ENCODE results near the gene HSPB8. TPM values are rescaled to one million over a fixed set of nuclear protein-coding genes. Genes with fewer than 3 reads are reported as not detected.
"Not testable (repeated sequence)": the region's sequence is repeated elsewhere in the genome, so short reads cannot be mapped to it uniquely, and the experiment has no call there.

The HSPB8 gene
- total RNA-seq, 1 donor from 2014 or later, result not detected

DNA sequence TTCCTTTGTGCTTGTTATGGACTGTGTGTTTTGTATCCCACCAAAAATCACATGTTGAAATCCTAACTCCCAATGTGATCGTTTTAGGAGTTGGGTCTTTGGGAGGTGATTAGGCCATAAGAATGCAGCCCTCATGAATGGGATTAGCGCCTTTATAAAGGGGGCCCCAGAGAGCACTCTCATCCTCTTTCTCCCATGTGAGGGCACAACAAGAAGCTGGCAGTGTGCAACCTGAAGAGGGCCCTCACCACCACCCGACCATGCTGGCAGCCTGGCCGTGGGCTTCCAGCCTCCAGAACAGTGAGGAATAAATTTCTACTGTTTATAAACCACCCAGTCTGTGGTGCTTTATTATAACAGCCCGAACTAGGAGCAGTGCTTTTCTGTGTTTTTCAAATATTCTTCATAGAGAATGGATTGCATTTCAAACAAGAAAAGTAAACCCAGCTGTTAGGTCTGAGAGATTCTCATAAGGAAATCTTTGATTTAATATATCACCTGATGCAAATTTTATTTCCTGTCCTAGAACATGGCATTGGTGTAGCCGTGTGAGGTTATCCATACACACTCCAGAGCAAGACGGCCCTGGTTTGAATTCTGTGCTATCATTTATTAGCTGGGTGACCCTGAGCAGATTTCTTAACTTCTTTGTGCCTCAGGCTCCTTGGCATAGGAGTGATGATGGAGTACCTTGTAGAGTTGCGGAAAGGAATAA is 27.8 kb downstream of the HSPB8 start:
- Mint-ChIP-seq H3K4me3 (no peak overlapping the region), H3K27me3 (no peaks in the 10 kb centered on the region), H3K9me3 (no peaks in the 10 kb centered on the region), H3K36me3 (ENCODE audit: low read depth) (no peaks in the 10 kb centered on the region), H3K27ac (no peak overlapping the region), H3K4me1 (no peaks in the 10 kb centered on the region)
- DNase-seq, result no peak
- intact Hi-C loops (cut with micrococcal nuclease), result no loop called here

DNA sequence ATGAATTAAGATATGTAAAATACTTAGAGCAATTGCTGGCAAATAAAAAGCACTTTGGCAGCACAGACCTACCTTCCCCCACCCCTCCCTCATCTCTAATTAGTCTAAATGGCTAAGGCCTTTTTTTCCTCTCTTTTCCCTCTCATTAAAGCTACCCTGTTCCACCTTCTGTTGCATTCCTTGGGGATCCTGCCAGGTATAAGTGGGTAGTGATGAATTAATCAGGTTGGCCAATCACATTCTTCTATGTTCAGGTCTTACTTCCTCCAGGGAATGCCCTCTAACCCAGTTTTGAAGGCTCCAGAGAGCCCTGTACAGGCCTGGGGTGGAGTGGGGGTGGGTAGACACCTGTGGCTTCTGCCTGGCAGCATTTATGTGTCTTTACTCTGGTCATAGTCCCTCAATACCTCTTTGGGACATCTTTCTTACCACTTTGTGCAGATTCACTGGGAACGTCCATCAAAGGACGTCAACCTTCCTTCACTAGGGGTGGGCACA is 28.4 kb downstream of the HSPB8 start:
- no peak overlapping the region for H3K27ac Mint-ChIP-seq
- DNase-seq, result no peak
- H3K36me3 Mint-ChIP-seq (ENCODE audit: low read depth), result no peaks in the 10 kb centered on the region
- H3K4me3 Mint-ChIP-seq, result no peak overlapping the region
- H3K4me1 Mint-ChIP-seq, result no peaks in the 10 kb centered on the region
- H3K27me3 Mint-ChIP-seq, result no peaks in the 10 kb centered on the region
- intact Hi-C loops (cut with micrococcal nuclease), result no loop called here
- no peaks in the 10 kb centered on the region for H3K9me3 Mint-ChIP-seq

DNA sequence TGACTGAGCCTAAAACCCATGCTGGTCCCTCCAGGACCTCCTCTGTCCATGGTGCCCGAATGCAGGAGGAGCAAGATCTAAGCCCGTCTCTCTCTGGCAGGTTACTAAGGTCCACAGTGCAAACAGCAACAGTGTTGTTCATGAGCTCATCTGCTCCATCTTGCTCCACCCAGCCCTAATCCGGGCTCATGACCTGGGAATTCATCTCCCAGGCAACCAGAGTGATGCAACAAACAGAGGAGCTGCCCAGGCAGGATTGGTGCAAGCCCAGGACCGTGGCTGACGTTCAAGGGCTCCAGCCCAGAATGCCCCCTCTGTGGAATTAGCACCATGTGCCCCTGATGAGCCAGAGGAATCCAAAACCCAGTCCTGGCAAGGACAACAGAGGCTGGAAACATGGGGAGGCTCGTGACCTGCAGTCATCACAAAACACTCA is 29.9 kb downstream of the HSPB8 start:
- H3K4me1 Mint-ChIP-seq, result no peaks in the 10 kb centered on the region
- H3K4me3 Mint-ChIP-seq, result no peak overlapping the region
- no peak overlapping the region for H3K27ac Mint-ChIP-seq
- no peaks in the 10 kb centered on the region for H3K27me3 Mint-ChIP-seq
- no peaks in the 10 kb centered on the region for H3K9me3 Mint-ChIP-seq
- intact Hi-C loops (cut with micrococcal nuclease), result no loop called here
- DNase-seq, result no peak
- no peaks in the 10 kb centered on the region for H3K36me3 Mint-ChIP-seq (ENCODE audit: low read depth)

DNA sequence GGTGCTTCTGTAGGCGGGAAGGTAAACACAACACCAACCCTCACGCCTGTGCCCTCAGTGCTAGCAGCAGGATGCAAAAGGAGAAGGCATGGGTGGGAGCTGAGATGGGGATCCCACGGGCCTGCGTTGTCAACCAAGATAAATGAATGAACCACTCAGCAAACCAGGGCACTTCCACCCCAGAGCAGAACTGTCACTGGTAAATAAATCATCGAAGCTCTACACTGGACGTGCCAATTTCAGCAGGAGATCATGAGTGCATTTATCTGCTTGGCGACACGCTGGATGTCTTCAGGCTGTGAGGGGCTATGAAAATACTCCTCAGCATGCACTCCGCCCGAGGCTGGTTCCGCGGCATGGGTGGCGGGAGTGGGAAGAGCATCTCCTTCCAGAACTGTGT is 33.2 kb downstream of the HSPB8 start:
- Mint-ChIP-seq H3K27ac (no peak overlapping the region), H3K27me3 (no peaks in the 10 kb centered on the region), H3K36me3 (ENCODE audit: low read depth) (no peaks in the 10 kb centered on the region), H3K4me1 (no peaks in the 10 kb centered on the region), H3K9me3 (no peaks in the 10 kb centered on the region), H3K4me3 (no peak overlapping the region)
- no peak for DNase-seq
- intact Hi-C loops (cut with micrococcal nuclease), result no loop called here

DNA sequence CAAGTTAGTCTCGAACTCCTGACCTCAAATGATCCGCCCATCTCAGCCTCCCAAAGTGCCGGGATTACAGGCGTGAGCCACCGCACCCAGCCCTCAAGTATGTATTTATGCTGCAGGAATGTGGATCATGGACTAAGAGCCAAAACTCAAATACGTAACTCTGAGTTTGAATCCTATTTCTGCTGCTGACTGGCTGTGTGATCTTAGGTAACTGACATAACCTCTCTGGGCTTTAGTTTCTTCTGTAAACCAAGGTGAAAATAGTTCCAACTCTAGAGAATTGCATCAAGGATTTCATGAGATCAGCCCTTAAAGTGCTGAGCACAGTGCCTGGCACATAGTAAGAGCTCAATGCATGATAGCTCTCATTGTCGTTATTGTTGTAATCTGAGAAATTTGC is 37.4 kb downstream of the HSPB8 start:
- Mint-ChIP-seq H3K27me3 (no peaks in the 10 kb centered on the region), H3K4me3 (no peak overlapping the region), H3K27ac (no peak overlapping the region), H3K9me3 (no peaks in the 10 kb centered on the region), H3K36me3 (ENCODE audit: low read depth) (no peaks in the 10 kb centered on the region), H3K4me1 (no peaks in the 10 kb centered on the region)
- intact Hi-C loops (cut with micrococcal nuclease), result no loop called here
- no peak for DNase-seq

DNA sequence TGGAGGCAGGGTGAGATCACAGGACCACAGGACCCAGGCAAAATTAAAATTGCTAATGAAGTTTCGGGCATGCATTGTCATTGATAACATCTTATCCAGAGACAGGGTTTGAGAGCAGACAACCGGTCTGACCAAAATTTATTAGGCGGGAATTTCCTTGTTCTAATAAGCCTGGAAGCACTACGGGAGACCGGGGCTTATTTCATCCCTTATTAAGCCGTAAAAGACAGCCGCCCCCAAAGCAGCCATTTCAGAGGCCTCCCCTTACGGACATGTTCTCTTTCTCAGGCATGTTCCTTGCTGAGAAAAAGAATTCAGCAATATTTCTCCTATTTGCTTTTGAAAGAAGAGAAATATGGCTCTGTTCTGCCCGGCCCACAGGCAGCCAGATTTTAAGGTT is 40.1 kb downstream of the HSPB8 start:
- H3K27ac Mint-ChIP-seq; H3K27me3 Mint-ChIP-seq; H3K4me3 Mint-ChIP-seq; intact Hi-C loops (cut with micrococcal nuclease); H3K36me3 Mint-ChIP-seq (ENCODE audit: low read depth); DNase-seq; H3K4me1 Mint-ChIP-seq; H3K9me3 Mint-ChIP-seq: not testable (repeated sequence)

DNA sequence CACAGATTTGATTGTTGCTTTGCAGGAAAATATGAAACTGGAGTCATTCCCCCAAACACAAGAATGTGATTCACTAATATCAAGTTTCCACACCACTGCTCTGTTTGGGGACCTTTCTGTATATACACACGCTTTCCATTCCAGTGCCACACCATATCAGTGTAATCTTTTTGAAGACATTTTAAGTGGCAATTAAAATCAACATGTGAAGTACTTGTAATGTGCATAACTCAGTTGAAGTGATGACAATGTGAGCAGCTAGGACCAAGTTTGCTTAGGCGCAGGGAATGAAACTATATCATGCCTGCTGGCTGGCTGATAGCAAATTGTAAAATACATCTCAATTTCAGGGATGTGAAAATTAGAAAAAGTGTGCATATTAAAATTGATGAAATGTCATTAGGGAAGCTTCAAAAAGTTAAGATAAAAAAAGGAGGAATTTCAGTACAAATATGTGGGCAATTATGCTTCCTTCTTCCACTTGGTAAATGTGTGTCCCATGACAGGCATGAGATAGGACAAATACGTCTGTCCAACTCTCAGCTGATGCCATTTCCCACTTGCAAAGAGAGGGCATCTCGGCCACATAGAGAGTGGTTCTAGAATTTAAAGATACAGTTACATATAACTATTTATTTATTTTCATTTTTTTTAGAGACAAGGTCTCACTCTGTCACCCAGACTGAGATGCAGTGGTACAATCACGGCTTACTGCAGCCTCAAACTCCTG is 43.7 kb downstream of the HSPB8 start:
- no peaks in the 10 kb centered on the region for H3K36me3 Mint-ChIP-seq (ENCODE audit: low read depth)
- DNase-seq, result no peak
- intact Hi-C loops (cut with micrococcal nuclease), result no loop called here
- H3K9me3 Mint-ChIP-seq, result no peaks in the 10 kb centered on the region
- no peaks in the 10 kb centered on the region for H3K27me3 Mint-ChIP-seq
- no peaks in the 10 kb centered on the region for H3K4me1 Mint-ChIP-seq
- H3K4me3 Mint-ChIP-seq, result no peak overlapping the region
- no peak overlapping the region for H3K27ac Mint-ChIP-seq

DNA sequence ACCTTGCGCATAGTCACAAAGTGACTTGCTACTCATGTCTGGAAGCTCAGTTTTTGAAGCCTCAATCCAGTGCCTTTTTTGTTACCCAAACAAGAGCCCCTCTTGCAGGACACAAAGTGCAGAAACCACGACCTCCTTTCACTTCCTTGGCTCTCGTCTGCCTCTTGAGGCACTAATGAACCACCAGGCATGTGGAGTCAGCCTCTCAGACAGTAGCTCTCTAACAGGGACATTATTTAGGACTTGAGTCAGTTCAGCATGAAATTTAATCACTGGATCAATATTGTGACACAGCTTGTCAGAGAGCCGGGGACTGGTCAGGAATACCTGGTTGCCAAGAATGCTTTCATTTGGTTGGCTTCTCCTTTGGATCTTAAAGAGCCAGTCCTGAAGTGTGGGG is 46.7 kb downstream of the HSPB8 start:
- Mint-ChIP-seq H3K27ac (no peak overlapping the region), H3K36me3 (ENCODE audit: low read depth) (no peaks in the 10 kb centered on the region), H3K27me3 (no peaks in the 10 kb centered on the region), H3K4me3 (no peak overlapping the region), H3K9me3 (no peaks in the 10 kb centered on the region), H3K4me1 (no peaks in the 10 kb centered on the region)
- intact Hi-C loops (cut with micrococcal nuclease), result no loop called here
- DNase-seq, result no peak

DNA sequence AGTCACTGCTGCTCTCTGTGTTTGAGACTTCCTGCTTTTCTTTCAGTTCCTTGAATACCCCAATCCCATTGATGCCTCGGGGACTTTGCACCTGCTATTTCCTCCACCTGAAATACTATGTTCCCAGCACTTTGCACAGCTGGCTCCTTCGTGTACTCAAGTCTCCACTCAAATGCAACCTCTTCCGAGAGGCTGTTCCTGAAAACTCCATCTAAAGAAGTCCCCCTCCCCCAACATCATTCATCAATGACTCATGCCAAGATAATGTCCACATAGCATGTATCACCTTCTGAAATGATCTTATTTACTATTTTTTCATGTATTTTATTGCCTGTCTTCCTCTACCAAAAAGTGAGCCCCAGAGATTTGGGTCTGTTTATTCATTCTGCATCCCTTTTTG is 48.6 kb downstream of the HSPB8 start:
- Mint-ChIP-seq H3K27ac (no peak overlapping the region), H3K27me3 (no peaks in the 10 kb centered on the region), H3K9me3 (no peaks in the 10 kb centered on the region), H3K4me1 (no peaks in the 10 kb centered on the region), H3K4me3 (no peak overlapping the region), H3K36me3 (ENCODE audit: low read depth) (no peaks in the 10 kb centered on the region)
- no peak for DNase-seq
- intact Hi-C loops (cut with micrococcal nuclease), result no loop called here

DNA sequence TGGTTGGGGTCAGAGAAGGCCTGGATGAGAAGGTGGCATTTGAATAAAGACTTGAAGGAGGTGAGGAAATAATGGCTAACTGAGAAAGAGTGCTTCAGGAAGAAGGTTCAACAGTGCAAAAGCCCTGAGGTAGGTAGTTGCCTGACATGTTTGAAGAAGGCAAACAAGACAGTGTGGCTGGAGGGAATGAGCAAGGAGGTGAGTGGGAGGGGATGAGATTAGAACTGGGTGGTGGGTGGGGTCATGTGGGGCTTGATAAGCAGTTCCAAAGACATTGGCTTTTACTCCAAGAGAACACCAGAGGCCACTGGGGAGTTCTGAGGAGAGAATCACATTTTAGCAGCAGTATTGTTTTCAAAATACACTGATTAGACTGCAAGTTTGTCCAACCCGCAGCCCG is 50.5 kb downstream of the HSPB8 start:
- Mint-ChIP-seq H3K9me3 (no peaks in the 10 kb centered on the region), H3K4me1 (no peaks in the 10 kb centered on the region), H3K27me3 (no peaks in the 10 kb centered on the region), H3K36me3 (ENCODE audit: low read depth) (no peaks in the 10 kb centered on the region), H3K4me3 (no peak overlapping the region), H3K27ac (no peak overlapping the region)
- intact Hi-C loops (cut with micrococcal nuclease), result no loop called here
- no peak for DNase-seq

DNA sequence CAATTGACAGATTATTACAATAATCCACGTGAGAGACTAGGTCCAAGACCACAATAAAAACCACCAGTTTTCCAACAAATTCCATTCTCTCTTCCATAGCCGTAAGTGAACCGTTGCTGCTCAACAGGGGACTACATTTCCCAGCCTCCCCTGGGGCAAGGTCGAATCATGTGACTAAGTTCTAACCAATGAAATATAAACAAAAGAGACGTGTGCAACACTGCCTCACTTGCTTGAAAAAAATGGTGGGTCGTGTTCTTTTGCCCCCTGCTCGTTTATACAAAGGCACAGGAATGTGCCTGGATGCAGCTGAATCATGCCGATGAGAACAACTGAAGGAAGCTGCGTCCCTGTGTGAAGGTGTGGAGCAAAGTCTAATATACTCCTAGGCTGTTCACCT is 51.1 kb downstream of the HSPB8 start:
- no peak overlapping the region for H3K4me3 Mint-ChIP-seq
- no peak for DNase-seq
- no peaks in the 10 kb centered on the region for H3K27me3 Mint-ChIP-seq
- H3K9me3 Mint-ChIP-seq, result no peaks in the 10 kb centered on the region
- no peak overlapping the region for H3K27ac Mint-ChIP-seq
- no peaks in the 10 kb centered on the region for H3K4me1 Mint-ChIP-seq
- intact Hi-C loops (cut with micrococcal nuclease), result no loop called here
- H3K36me3 Mint-ChIP-seq (ENCODE audit: low read depth), result no peaks in the 10 kb centered on the region

DNA sequence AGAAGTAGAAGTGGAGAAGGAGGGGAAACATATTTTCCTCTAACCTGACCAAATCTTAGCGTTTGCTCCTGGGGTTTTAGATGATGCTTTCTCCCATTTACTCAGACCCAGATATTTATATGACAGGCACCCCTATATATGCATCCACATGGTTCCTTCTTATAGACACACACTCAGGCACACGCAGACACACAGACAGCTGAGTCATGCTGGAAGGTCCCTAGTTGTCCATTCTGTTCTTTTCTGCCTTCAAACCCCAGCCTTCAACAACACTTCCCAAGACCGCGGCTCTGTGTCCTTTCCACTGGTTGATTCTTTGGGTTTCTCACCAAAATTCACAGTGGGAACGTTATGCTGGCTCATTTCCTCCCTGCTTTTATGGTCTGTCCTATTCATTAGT is 52.1 kb downstream of the HSPB8 start:
- no peak for DNase-seq
- H3K27ac Mint-ChIP-seq, result no peak overlapping the region
- no peaks in the 10 kb centered on the region for H3K27me3 Mint-ChIP-seq
- no peaks in the 10 kb centered on the region for H3K36me3 Mint-ChIP-seq (ENCODE audit: low read depth)
- intact Hi-C loops (cut with micrococcal nuclease), result no loop called here
- no peaks in the 10 kb centered on the region for H3K9me3 Mint-ChIP-seq
- no peak overlapping the region for H3K4me3 Mint-ChIP-seq
- no peaks in the 10 kb centered on the region for H3K4me1 Mint-ChIP-seq

DNA sequence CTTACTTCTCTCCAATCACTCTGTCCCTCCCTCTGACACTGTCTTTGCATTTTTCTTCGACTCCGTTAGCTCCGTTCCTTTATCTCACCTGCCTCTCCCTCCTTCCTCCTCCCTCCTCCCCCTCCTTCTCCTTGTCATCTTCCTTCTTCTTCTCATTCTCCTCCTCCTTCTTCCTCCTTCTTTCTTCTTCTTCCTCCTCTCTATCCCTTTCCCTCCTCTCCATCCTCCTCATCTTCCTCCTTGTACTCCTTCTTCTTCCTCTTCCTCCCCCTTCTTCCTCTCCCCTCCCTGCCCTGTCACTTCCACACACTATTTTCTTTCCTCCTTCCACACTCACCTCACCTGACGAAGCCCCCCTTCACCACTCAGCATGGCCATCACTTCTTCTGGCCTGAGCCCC is 53.0 kb downstream of the HSPB8 start:
- Mint-ChIP-seq H3K4me1 (no peaks in the 10 kb centered on the region), H3K27me3 (no peaks in the 10 kb centered on the region), H3K4me3 (no peak overlapping the region), H3K9me3 (no peaks in the 10 kb centered on the region), H3K27ac (no peak overlapping the region), H3K36me3 (ENCODE audit: low read depth) (no peaks in the 10 kb centered on the region)
- intact Hi-C loops (cut with micrococcal nuclease), result no loop called here
- DNase-seq, result no peak

DNA sequence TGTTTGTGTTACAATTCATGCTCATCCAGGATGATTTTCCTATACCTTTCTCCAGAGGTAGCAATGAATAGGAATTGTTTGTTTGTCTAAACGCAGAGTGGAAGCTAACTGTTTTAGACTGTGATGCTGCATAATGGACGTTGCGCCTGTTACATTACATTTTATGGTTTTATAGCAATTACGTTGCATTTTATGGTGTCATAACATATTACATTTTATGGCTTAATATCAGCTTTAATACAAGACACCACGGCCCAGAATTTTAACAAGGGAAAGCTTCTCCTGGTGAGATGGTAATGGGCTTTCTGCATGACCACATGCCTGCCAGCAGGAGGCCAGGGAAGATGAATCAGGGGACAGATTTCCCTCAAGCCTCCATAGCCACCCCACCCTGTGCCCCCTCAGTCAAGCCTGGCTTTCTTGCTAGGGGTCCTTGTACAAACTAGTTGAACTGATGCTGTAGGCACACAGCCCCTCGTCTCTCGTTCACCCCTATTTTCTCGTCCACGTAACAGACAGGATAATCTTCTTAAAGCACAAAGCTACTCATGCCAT is 56.5 kb downstream of the HSPB8 start:
- H3K4me3 Mint-ChIP-seq, result no peak overlapping the region
- intact Hi-C loops (cut with micrococcal nuclease), result no loop called here
- H3K36me3 Mint-ChIP-seq (ENCODE audit: low read depth), result no peaks in the 10 kb centered on the region
- no peak overlapping the region for H3K27ac Mint-ChIP-seq
- no peaks in the 10 kb centered on the region for H3K9me3 Mint-ChIP-seq
- DNase-seq, result no peak
- no peaks in the 10 kb centered on the region for H3K4me1 Mint-ChIP-seq
- no peaks in the 10 kb centered on the region for H3K27me3 Mint-ChIP-seq

Data from activated CD4-positive, alpha-beta T cell treated with anti-CD3 and anti-CD28 coated beads, Interleukin-2, amount 10 ng/mL, durations not matched to agents 24 days and 14 days (primary cell).